ENCODE measurements around the gene BRI3. TPM values are rescaled to one million over a fixed set of nuclear protein-coding genes. Genes with fewer than 3 reads are reported as not detected.
"Not testable (repeated sequence)": the region's sequence is repeated elsewhere in the genome, so short reads cannot be mapped to it uniquely, and the experiment has no call there.

BRI3 gene
- total RNA-seq, 1 donor from 2014 or later, result 101 TPM

DNA sequence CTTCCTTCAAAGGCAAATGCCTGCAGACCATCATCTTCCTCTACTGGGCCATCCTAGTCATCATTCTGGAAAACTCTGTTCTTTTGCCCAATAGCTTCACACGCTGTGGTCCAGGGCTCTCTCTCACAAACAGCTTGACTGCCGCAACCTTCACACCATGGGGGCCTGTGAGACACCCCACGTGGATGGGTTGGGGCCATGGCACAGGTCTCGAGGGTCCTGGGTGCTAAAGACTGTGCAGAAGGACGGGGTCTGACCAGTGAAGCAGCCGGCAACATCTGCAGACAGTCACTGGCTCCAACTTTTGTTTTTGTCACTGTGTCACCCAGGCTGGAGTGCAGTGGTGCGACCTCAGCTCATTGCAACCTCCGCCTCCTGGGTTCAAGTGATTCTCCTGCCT, 28.1 kb downstream of the BRI3 start:
- no peak for DNase-seq (ENCODE audit: low read depth)

DNA sequence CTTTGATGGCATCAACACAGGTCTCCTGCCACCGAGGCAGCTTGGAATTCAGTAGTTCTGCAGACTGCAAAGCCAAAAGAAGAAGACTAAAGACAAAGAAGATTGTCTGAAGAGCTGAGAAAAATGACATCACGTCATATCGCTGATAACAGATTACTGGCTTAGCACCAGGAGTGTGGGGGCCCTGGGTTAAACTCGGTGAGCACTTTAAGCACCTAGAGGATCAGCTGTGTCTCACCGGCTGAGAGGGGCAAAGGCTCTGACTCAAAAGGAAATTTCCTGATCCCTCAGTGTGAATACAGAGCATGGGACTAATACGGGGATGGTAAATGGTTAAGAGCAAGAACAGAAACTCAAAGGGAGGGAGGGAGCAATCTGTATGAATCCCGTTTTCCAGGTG, 30.7 kb downstream of the BRI3 start:
- DNase-seq (ENCODE audit: low read depth), result no peak

DNA sequence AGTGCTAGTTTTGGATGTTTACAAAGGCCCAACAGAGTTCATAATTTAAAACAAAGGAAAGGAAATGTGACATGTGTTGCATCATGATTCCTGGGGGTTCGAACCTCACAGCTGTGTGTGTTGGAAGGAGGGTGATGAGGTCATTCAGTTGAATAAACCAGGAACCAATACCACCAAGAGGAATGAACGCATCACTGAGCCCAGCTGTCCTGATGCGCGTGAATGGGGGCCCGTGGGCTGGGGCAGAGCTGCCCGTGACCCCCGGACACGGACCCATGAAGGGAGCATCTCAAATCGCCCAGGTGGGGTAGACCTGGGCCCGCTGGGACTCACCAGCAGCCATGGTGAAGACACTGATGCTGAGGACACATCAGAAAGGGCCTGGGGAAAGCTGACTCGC, 33.0 kb downstream of the BRI3 start:
- no peak for DNase-seq (ENCODE audit: low read depth)

DNA sequence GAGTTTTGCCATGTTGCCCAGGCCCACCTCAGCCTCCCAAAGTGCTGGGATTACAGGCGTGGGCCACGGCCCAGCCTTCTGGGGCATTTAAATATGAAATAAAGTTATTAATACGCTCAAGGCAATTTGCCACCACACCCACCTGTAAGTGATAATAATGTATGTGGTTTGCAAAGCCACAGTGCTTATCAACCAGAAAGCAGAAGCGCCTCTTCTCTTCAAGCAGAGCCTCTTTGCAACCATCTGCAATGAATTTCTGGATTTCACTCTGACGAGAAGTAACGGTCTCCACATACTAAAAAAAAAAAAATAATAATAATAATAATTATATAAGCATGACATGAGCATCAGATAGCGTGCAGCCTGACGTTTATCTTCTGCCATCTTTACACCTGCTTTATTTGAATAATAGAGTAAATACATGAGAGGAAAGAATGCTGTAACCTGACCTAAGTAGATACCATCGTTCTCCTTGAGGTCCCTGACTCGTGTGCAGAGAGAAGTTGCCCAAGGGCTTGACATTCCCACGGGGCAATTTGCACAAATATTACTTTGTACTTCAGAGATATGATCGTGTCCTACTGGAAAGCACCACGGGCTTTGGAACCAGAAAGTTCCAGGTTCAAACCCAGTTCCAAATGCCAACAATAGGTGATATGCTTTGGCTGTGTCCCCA, 34.0 kb downstream of the BRI3 start:
- DNase-seq (ENCODE audit: low read depth), result no peak

DNA sequence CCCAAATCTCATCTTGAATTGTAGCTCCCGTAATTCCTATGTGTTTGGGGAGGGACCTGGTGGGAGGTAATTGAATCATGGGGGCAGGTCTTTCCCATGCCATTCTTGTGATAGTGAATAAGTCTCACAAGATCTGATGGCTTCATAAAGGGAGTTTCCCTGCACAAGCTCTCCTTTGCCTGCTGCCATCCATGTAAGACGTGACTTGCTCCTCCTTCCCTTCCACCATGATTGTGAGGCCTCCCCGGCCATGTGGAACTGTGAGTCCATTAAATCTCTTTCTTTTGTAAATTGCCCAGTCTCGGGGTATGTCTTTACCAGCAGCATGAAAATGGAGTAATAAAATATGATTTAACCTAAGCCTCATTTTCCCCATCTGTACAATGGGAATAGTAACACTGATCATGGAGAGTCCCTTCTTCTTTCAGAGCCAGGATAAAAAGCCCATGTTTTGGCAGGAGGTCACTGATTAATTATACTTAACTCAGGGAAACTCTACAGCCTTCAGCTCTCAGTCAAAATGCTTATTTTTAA, 34.6 kb downstream of the BRI3 start:
- DNase-seq (ENCODE audit: low read depth), result not testable (repeated sequence)

DNA sequence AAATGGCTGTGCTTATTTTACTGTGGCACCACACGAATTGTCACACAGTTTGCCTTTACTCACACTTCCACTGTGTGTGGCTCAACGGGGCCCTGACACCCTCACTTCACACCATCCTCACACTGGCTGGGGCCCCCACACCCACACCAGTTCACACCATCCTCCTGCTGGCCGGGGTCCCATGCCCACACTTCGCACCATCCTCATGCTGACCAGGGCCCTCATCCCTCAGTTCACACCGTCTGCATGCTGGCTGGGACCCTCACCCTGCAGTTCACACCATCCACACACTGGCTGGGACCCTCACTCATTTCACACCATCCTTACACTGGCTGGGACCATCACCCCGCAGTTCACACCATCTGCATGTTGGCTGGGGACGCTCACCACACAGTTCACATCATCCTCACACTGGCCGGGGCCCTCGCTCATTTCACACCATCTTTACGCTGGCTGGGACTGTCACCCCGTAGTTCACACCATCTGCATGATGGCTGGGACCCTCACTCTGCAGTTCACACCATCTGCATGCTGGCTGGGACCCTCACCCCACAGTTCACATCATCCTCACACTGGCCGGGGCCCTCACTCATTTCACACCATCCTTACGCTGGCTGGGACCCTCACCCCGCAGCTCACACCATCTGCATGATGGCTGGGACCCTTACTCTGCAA, 36.0 kb downstream of the BRI3 start:
- DNase-seq (ENCODE audit: low read depth), result no peak

DNA sequence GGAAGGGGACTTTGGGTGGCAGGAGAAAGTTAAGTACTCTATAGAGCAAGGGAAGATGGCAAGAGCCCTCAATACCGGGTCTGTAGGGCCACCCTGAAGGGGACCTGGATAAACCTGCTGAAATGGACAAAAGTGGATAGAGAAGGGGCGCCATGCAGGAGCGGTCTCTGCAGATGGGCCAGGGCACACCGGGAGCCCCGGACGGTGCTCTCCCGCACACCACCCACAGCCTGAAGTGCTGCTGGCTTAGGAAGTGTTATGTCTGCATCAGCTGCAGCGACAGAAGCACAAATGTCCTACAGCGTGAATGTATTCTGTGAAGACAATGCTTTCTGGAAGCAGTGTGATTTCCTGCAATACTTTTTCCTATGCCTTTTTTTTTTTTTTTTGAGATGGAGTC, 37.7 kb downstream of the BRI3 start:
- DNase-seq (ENCODE audit: low read depth), result no peak

DNA sequence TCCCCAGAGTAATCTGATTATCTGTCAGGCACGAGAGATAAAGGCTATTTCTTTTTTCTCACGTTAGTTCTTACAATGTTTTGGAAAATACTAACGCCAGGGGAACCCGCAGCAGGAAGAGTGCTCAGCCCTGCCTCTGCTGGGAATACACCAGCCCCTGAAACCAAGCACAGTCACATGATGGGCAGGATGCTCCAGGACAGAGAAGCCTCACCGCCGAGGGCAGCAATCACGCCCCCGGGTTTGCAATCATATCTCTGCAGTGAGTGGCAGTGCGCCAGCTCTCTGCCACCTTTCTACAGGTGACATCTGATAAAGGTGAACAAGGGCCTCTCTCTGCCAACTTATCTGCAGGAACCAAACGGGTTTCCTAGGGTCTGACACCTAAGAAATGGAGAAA, 39.8 kb downstream of the BRI3 start:
- DNase-seq (ENCODE audit: low read depth), result no peak

DNA sequence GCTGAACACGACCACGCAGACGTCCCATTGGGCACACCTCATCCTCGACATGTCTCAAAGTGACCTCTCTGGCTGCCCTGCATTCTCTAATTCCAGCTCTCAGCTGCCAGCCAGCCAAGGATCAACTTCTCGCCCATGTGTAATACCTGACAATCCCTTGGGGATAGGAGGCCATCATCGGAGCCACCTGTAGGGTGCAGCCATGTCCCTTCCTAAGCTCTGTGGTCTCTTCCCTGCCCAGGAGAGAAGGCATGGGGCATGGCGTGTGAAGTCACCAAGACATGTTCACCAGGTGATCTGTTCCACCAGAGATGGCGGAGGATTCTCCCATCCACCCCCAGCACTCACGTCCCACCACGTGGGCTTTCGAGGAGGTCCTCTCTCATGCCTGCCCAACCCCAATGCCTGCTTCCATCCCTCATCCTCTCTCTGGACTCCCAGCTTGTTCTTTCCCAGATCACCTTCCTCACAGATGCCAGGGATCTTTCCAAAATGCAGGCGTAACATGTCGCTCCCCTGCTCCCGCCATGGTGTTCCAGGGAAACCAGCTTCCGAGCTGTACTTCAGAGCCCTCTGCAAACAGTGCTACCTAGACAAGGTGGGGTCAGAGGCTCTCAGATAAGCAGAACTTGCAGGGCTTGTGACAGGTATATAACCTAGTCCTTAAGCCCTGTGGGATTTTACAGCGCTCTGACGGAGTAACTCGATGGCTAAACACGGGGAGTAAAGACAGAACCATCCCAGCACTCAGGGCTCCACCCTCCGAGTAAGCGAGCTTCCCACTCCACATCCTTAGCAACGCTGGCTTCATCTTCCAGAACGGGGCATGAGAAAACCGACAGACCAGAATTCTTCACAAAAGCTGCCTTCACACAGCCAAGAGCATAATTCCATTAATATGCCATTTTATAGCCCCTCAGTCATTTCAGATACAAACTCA, 41.1 kb downstream of the BRI3 start:
- no peak for DNase-seq (ENCODE audit: low read depth)

DNA sequence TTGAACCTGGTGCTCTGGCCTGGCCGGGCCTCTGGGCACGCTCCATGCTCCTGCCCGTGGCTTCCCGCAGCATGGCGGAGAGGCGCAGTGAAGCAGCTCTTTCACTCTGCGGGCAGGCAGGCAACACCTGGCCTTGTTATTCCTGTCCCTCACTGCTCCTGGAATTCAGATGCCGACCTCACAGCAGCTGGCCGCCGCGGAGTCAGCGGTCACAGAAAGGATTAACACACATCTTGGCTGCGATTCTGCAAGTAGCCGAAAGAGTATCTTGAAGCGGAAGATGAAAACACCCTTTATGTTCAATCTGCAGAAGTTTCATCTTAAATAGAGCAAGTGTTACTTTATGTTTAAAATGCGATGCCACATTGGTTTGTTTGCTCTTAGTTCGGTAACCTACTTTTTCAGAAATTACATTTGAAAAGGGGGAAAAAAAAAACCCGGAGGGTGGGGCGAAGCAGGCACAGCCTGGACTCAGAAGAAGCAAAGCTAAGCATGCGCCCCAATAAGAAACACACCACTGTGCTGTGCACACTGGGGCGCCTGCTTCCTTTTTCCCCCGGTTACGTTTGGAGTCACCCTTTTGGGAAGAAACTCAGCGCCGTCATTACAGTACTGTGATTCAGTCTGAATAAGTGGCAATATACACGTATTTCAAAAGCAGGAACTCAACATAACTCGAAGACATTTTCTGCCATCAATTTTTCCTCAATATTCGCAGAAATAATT, 42.3 kb downstream of the BRI3 start:
- peak; percentile 82 for DNase-seq (ENCODE audit: low read depth)

DNA sequence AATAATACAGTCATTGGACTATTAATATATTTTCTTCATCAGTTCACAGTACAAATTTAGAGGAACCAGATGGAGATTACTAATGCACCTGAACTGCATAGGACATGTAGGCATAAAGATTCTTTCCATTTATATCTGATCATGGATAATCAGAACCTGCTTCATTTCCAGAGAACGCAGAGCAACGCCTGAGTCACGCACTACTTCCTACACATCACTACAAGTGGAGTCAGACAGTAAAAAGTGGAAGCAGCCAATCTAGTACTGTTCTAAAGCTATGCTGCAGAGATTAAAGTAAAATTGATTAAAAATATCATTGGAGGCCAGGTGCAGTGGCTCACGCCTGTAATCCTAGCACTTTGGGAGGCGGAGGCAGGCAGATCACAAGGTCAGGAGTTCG, 43.3 kb downstream of the BRI3 start:
- DNase-seq (ENCODE audit: low read depth), result no peak

DNA sequence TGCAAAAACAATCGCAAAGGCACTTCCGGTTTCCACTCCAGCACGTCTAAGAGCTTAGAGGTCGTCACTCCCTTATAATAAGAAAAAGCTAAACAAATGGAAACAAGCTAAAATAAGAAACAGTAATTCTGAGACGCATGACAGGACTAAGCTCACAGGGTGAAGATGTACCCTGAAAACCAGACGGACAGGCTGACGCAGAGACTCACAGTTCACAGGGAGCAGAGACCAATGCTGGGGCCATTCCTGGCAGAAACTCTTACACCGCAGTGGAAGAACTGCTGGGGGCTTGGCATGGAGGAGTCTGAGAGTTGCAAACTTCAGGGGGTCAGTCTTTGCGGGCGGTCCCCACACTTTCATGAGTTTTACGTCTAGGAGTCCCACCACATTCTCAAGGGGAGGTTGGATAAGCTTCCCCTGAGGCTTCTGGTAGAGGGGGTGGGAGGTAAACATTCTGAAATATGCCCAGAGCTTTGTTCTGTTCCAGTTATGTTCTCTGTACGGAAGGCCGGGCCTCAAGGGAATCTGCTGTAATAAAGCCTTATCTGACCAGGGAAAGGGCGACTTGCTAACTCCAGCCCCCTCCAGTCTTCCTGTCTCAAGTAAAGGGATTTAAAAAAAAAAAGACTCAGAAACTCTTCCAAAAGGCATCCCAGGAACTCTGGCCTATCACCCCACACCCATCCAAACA, 47.8 kb downstream of the BRI3 start:
- no peak for DNase-seq (ENCODE audit: low read depth)

DNA sequence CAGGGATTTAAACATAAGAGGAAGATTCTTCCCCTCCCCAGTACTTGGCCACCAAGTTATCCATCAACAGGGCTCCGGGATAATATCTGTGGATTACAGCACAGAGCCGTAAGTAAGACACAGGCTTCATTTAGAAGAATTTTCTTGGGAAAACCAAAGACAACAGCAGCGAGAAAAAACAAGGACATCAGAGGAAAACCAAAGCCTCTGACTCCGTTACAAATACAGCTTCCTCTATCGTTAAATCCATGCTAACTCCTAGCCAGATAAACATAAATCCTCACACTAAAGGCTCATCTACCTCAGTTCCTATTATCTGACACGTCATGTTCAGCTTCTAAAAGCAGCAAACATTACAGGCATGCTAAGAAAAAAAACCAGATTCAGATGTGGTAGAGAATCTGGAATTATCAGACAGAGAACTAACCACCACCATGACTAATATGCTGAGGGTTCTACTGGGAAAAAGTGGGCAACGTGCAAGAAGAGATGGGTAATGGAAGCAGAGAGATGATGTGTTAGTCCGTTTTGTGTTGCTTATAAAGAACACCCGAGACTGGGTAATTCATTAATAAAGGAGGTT, 48.4 kb downstream of the BRI3 start:
- DNase-seq (ENCODE audit: low read depth), result peak; percentile 25

DNA sequence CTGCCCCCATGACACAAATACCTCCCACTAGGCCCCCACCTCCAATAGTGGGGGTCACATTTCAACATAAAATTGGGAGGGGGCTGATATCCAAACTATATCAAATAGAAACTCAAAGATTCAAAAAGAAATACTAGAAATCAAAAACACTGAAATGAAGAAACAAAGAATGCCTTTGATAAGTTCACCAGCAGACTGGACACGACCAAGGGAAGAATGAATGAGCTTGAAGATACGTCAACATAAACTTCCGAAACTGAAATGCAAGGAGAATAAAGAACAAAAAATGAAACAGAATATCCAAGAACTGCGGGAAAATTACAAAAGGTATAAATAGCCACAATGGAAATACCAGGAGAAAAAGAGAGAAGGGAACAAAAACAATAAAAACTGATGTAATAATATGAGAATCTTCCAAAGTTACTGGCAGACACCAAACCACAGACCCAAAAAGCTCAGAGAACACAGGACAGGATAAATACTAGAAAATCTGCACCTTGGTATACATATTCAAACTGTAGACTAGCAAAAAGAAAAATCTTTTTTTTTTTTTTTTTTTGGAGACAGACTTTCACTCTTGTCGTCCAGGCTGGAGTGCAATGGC, 49.5 kb downstream of the BRI3 start:
- no peak for DNase-seq (ENCODE audit: low read depth)

DNA sequence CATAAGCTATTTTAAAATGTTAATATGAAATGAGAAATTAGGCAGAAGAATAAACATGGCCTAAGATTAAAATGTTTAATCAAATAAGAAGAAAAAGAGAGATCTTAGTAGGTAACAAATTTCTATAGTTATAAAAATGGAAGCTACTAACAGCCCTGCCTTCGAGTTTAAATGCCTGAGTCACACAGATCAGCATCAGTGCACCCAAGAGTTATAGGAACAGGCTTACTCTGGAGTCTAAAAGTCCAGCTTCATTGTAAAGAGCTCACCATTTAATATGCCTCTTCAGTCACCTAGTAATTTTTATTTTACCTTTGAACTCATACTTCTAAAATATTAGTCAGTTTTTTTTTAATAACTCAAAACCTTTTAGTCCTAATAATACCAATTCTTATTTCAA, 52.6 kb downstream of the BRI3 start:
- no peak for DNase-seq (ENCODE audit: low read depth)

DNA sequence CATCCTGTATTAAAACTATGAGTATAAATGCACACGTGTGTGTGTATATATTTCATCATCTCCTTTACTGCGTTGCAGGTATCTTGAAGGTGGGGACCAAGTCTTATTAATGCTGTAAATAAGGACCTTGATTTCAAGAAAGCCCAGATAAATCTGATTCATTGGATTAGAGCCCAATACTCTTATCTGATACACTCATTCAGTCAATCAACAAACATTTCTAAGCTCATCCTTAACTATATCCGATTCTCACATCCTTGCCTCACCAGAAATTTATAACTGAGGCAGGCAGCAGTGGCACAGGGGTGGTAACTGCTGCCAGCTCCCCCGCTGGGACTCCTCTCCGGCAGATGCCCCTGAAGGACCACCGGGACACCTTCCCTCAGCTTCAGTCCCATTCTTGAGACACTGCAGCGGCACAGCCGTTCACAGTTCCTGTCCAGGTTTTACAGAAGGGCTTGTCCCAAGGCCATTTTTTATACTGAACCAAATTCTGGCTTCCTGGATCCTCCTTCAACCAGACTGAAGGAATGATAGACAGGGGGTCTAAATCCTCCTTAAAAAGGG, 54.0 kb downstream of the BRI3 start:
- no peak for DNase-seq (ENCODE audit: low read depth)

DNA sequence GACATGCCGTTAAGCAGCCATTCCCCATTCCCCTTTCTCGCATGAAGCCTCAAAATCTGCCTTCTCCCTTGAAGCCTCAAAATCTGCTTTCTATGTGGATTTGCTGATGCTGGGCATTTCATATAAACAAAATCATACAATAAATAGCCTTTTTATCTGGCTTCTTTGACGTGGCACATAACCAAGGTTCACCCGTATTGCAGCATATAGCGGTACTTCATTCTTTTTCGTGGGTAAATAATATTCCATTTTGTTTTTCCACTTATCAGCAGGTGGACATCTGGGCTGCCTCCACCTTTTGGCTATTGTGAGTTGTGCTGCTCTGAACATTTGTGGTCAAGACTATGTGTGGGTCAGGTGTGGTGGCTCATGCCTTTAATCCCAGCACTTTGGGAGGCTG, 57.0 kb downstream of the BRI3 start:
- no peak for DNase-seq (ENCODE audit: low read depth)

DNA sequence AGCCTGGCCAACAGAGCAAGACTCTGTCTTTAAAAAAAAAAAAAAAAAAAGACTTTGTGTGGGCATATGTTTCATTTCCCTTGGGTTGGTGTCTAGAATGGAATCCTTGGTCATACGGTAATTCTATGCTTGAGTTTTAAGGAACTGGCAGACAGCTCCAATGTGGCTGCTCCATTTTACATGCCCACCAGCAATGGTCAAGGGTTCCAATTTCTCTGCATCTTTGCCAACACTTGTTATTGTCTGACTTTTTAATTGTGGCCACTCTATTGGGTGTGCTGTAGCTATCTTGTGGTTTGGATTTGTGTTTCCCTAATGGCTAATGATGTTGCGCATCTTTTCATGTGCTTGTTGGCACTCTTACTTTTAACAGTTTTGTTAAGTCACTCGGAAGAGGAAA, 57.6 kb downstream of the BRI3 start:
- no peak for DNase-seq (ENCODE audit: low read depth)

DNA sequence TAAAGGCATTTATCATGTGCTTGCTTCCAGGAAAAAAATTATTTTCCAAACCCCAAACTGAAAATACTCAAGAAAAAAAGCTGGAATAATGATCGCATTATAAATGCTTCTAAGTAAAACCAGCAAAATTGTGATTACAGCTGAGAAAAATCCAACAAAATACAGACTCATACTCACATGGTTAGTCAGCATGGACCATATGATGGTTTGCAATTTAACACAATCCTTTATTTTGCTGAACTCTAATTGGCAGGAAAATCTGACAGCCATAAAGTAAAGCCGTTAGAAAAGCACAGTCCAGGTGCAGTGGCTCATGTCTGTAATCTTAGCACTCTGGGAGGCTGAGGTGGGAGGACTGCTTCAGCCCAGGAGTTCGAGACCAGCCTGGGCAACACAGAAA, 59.6 kb downstream of the BRI3 start:
- DNase-seq (ENCODE audit: low read depth), result peak; percentile 42

All from myocyte (in vitro differentiated cells).